COLO668 (cell line): ENCODE results near the gene TYRP1.

Experiments
- DNase-seq: peaks from one replicate; lab custom pipeline; 2025; ENCODE audit not compliant: unreplicated experiment; lab: John Stamatoyannopoulos, UW

Gene TYRP1

DNA sequence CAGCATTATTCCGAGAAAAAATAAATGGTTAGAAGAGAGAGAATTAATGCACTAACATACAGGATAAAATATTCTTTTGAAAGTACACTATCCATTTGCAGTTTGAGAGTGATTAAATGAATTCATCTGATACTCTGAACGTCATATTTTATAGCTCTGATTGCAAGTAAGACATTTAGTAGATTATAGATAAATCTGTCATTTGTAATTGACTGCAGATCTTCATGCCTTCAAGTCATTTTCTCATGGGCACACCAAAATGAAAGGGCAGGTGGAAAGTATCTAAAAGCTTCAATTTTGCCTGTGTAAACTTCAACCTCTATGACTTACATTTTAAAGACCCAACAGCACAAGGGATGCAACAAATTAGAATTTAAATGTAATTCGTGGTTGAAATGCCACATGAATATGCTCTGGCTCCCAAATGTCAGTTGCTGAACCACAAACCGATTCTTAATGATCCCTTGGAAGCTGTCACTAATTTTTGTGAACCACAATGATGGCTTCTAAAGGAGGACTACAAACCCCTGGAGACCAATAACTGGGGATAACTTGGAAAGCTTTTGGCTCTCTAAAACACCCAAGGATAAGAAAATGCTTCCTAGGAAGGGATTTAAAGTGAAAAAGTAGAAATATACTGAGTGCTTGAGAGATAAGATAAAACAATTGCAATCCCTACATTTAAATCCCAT, 3.9 kb downstream of the TYRP1 start:
- no peak for DNase-seq

DNA sequence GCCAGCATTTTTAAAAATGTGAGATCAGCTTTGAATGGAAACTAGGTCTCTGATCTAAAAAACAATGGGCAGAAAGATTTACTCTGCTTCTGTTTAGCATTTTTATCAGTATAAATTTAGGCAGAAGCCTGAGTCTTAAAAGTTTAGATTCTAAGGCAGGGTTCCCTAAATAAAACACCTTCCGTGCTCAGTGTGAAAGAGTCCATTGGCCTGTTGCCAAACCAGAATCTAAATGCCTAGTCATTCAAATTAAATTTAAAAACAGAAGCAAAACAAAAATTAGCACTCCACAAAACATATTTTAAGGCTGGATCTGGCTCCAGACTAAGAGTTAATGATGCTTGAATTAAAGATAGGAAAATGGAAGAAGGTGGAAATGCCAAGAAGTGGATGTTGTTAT, 4.5 kb downstream of the TYRP1 start:
- no peak for DNase-seq

DNA sequence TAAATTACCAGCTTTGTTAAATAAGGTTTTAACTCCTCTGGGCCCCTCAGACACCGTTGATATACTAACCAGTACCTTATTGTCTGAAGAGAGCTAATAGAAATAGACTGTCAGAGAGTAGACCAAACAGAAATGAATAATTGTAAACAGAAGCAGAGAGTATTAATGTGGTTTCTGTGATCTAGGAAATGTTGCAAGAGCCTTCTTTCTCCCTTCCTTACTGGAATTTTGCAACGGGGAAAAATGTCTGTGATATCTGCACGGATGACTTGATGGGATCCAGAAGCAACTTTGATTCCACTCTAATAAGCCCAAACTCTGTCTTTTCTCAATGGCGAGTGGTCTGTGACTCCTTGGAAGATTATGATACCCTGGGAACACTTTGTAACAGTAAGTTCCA, 5.1 kb downstream of the TYRP1 start:
- DNase-seq, result no peak

DNA sequence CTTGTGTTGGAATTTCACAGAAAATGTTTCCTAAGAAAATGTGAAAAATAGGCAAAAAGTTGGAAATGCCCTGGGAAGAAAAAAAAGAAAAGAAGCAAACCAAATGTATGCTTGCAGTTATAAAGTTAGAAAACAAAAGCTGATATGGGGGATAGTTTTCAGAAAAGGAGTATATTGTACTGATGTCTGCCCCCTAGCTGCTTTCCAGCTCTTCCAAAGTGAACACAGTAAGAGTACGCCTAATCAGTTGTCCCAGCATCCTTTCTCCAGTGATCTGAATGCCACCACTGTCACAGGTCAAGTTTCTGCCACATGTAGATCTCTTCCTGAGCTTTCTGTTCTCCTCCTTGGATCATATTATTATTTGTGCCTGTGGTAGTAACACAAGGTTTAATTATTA, 5.8 kb downstream of the TYRP1 start:
- no peak for DNase-seq

DNA sequence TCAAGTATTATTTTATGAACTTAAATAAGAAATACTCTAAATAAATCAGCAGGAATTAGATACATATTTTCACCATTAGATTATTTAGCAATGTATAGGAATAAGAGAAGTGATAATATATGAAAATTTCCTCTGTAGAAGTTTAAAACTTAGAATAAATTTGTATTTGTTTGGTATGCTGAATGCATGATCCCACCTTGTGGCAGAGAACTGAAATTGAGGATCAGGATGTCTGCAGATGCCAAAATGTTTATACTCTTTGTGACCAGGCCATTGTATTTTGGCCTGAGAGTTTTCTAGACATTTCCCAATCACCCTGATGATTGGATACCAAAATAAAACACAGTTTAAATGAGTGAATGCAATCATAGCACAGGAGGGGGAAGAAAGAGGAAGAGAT, 6.3 kb downstream of the TYRP1 start:
- DNase-seq, result no peak

DNA sequence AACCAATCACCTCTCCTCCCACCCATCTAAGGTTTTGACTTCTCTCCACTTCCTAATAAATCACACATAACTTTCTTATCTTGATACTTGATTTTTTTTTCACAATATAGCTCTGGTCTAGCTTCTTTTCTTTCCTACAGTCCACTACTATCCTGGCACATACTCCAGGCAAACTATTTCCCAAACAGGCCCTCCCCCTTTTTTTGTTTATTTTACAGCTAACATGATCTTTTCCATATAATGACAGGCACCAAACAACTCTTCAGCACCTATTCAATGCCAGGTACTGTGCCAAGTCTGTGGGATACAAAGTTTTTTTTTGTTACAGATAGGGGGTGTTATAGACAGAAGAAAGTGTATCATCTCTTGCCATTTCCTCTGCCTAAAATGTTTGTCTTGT, 7.9 kb downstream of the TYRP1 start:
- DNase-seq, result no peak

DNA sequence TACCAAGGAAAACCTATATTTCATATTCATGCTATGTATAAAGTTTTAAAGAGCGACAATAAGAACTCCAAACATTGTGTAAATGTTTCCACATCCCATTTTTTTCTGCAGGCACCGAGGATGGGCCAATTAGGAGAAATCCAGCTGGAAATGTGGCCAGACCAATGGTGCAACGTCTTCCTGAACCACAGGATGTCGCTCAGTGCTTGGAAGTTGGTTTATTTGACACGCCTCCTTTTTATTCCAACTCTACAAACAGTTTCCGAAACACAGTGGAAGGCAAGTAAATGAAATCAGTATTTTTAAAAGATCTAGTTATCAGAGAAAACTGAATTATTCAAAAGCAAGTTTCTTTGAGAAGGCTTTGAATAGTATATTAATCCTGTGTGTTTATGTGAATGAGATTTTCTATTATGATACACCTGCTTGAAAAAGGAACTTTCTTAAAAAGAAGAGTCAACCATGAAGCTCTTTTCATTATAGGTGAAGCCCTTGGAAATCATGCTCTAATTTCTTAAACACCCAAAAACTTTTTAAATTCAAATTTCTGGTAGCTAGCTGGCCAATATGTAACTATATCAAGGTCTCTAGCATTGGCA, 9.1 kb downstream of the TYRP1 start:
- no peak for DNase-seq

DNA sequence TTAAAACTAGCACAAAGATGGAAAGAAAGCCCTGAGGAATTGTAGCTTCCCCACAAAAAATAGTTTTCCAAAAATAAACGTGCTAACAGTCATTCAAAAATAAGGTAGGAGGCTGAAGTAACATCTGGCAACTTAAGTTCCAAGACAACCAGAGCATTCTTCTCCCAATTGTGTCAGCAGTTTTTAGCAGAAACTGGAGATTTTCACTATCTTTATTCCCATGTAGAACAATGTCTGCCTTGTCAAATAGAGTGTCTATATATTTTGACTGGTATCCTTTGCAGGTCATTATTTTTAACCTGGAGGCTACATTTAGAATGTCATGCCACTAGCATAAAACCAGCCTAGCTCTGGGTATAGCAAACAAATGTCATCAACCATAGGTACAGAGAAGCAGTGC, 10.8 kb downstream of the TYRP1 start:
- DNase-seq, result no peak

DNA sequence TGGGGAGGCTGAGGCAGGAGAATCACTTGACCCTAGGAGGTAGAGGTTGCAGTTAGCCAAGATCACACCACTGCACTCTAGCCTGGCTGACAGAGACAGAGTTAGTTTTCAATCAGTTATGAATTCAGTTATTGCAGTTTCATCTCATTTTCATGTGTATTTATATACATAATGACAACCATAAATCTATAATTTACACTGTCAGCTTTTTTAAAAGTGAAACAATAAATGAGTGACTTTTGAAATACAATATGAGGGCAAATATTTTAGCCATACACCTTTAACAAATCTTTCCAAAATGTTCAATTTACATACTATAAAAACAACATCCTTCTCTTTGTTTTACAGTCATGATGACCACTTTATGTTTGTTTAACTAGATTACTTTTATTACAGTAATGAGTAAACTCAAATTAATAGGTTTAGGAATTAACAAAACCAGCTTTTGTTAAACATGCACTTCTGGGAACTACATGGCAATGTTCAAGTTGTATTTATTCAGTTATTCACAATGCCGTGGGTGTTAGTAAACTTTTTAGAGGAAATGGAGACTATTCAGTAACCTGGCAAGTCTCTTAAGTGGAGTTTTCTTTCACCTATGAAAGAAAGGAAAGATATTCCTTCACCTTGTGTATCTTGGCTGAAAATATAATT, 12.7 kb downstream of the TYRP1 start:
- DNase-seq, result no peak

DNA sequence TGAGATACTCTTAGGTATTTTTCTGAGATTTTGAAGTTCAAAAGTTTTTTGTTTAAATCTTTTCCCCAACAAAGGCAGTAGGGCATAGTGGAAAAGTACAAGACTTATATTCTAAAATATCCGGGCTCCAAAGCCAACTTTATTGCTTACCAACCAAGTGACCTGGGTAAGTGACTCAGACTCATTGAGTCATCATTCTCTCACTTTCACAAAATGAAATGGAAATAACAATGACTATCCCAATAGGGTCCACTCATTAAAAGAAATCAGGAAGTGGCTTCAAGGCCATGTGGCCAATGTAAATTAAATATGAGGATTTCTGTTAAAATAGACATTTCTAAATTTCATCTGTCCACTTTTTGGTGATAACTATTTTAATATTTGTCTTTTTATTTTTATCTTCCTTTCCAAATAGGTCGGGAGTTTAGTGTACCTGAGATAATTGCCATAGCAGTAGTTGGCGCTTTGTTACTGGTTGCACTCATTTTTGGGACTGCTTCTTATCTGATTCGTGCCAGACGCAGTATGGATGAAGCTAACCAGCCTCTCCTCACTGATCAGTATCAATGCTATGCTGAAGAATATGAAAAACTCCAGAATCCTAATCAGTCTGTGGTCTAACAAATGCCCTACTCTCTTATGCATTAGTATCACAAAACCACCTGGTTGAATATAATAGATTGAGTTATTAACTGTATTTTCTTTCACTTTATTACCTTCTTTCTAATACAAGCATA, 15.5 kb downstream of the TYRP1 start:
- DNase-seq, result no peak

DNA sequence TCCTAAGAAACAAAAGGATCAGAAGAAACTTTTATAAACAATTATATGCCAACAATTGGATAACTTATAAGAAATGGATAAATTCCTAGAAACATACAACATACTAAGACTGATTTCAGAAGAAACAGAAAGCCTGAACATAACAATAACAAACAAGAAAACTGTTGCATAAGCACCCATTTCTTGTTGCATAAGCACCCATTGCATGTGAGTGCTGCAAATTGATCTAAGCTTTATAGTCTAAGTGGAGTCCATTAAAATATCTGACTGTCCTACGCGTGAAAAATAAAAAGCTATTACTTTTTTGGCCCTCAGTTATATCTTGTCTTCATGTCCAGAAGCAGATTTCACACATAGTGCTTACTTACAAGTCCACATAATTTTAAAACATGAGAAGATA, 19.3 kb downstream of the TYRP1 start:
- DNase-seq, result no peak

DNA sequence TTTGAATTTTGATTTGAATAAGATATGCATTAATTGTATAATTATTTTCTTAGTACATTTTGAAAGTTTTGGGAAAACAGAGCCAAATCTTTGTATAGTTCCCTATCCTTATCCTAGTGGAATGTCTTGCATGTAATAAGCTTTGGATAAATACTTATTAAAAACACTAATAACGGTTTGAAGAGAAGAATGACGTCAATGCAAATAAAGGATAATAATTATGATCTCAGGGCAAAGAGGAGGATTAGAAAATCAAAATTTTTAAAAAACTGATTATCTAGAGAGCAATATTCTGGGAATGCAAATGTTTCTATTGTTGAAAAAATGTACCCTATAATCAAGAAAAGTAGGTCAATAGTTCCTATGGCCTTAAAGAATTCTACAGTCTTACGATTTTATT, 22.1 kb downstream of the TYRP1 start:
- no peak for DNase-seq

DNA sequence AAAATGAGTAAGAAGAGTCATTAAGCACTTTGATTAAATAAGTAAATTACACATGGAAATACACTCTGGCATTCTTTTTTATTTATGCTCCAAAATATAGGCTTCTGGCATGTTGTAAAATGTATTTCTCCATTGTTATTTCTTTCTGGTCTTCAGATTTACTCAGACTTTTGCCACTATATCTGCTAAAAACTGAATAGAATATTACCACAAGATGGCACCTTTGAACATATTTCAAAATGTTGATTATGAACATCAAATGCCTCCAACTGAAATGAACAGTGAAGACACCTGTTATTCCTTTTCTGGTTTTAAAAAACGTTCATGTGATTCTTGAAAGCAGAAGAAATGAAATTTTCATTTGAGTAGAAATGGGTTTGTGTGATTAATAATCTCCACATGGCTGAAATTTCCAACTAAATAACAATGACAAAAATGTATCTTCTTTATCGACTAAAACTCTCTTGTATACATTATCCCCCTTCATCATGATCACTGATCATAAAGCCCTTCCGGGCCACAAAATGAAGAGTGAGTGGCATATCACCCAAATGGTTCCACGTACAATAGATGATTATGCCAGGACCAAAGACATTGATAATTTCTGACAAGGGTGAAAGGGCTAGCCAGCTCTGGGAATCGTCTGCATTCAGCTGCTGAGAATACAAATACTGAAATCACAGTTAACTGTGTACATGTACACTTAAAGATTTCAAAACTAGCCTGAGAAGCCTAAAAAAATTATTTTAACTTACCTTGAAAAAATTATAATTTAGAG, 23.8 kb downstream of the TYRP1 start:
- DNase-seq, result no peak

DNA sequence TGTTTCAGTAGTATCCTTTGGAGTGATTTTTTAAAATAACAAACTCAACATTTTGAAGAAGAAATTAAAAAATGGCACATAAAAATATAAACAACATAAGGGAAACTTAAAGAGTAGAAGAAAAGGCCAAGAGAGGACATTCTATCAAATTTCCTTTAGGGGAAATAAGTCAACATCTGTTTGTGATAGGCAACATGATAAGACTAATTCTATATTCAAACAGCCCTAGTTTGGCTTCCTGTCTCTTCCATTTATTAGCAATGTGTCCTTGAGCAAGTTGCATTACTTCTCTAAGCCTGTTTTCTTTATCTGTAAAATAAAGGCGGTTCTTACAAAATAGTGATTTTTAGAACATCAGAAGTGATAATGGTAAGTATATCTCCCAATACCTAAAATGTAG, 24.7 kb downstream of the TYRP1 start:
- DNase-seq, result no peak

DNA sequence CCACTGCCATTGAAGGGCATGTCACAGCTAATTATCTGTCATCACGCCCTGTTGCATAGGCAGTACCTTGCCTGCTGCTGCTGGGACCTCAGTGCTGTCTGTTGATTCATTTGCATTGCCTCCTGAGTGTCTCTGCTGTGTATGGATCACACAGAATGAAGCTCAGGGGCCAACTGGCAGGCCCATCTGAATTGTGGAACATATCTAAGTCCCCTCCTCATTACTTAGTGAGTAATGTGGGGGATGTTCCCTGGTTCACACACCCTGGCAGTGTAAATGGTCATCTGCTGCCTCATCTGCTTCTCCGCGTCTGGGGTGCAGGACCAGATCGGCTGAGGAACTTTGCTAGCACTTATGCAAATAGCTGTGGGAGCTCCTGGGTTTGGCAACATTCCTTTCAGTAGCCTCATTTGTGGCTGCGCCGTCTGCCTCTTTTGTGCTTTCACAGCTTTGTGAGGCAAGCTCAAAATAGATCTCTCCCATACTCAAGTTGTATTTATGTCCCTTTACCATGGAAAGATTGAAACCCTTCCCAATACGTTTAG, 25.4 kb downstream of the TYRP1 start:
- DNase-seq, result no peak

DNA sequence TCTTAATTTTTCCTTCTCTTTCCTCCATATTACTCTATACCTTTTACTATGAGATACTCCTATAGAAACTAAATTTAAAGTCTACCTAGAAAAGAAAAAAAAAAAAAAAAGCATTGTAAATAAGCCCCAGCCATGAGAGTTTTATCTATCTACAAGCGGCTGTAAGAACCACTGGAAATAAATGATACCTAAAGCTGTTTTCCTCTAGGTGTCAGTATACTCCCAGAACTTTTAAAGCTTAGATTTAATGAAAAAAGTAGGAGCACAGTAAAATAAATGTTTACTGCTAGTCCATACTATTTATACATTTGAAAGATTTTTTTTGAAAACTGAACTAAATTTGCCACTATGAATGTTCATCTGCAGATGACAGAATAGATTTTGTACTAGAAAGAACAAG, 26.2 kb downstream of the TYRP1 start:
- DNase-seq, result no peak

DNA sequence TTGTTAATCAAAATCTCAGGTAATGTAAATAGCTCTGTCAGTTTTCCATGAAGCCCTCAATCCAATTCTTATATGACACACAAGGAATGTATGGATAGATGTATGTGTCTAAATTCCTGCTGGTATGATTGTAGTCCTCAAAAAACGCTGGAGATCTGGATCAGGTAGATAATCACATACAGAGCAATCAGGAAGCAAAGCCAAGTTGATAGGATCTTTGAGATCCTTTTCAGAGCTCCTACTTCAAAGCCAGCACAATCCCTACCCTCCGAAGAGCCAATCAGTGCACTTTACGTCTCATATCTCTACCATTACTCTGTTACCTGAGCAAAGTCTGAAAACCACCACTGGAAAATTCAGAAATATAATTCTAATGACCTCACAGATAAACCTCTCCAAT, 27.4 kb downstream of the TYRP1 start:
- DNase-seq, result no peak

DNA sequence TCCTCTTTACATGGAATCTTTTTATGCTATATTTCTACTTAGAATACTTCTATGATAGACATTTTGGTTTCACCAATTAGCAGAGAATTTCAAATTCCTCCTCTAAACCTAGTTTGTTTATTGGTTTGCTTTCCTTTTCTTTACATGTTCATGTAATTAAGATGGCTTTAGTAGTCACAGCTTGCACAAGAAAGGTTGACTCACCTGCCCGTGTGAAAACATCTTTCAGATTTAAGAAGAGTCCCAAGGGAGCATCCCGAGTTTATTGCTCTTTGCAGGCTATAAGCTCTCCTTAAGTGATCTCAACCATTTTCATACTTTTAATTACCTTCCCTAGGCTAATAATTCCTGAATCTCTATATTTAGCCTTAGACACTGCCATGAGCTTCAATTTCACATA, 28.9 kb downstream of the TYRP1 start:
- no peak for DNase-seq

DNA sequence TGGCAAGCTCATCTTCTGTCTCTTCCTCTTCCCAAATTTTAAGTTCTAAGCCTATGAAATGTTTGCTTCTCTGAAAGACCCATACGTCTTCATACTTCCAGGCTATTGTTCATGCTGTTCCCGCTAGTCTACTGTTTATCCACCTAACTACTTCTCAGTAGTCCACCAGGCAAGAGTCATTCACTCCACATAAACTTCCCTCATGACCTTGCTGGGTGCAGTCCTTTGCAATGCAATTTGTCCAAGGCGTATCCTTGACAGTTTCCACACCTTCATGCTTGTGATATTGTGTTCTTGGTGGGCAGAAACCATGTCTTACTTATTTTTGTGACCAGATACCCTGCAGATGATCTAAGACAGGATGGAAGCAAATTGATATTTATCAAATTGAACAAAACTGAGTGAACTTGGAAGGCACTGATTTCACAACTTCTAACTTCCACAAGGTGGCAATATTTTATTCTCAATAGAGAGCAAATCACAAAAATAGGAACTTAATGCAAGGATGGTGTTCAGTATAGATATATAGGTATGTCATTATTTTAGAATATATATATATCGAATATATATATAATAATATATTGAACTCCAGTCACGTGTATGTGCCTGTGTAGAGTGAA, 30.3 kb downstream of the TYRP1 start:
- no peak for DNase-seq

DNA sequence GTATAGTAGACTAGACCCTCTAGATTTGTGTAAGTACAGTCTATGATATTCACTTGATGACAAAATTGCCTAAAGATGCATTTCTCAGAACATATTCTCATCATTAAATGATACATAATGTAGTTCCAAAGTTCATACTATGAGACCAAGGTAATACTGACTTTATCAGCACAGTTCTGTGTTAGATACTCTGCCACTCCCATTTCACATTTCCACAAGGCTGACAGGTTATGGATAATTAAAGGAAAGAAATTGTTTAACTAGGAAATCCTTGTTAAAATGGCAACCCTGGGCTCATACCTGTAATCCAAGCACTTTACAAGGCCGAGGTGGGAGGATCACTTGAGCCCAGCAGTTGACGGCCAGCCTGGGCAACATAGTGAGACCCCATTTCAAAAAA, 33.6 kb downstream of the TYRP1 start:
- no peak for DNase-seq

DNA sequence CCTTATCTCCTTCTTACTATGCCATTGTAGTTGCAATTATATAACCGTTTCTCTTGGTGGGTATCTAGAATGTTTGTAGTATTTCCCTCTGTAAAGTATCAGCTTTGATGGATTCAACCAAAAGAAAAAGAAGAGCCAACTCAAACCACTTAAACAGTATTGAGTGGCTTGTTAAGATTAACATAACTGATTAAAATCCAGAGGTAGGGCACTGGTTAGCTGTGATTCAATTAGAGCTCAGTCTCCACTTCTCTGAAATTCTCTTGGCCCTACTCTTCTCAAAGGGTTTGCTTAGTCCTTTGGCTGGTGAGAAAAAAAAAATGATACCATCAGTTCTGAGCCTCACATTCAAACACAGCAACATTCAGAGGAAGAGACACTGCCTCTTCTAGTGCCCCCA, 37.0 kb downstream of the TYRP1 start:
- no peak for DNase-seq
